Measurements from ENCODE around the gene EEF1G. TPM values are rescaled to one million over a fixed set of nuclear protein-coding genes. Genes with fewer than 3 reads are reported as not detected.

Gene EEF1G
- total RNA-seq, 1 experiment from 2014 or later: 1,815 TPM

- H3K4me2 ChIP-seq (ENCODE audit: low read length): peak overlapping the region; percentile 86
- H3F3A ChIP-seq (ENCODE audit: low read length, unreplicated experiment): peaks cover 12% of the 10 kb centered on the region
- no peak for TF ChIP-seq CTCF (conservative IDR thresholded peaks at IDR 0.05; ENCODE audit: low read depth, low read length)
- no peak for TF ChIP-seq EZH2 (IDR thresholded peaks at IDR 0.05; ENCODE audit: low read length, unreplicated experiment)
- TF ChIP-seq EZH2phosphoT487 (IDR thresholded peaks at IDR 0.05; ENCODE audit: borderline replicate concordance, low read length): no peak
- DNase-seq (peak; percentile 97), ATAC-seq (peak; percentile 53)
- CTCF ChIA-PET: interaction anchor here (0.9 to 2.1 kb wide), 7 partner anchors 21 to 146 kb away, joined by 3 to 23 read pairs (median 5); no protein-coding TSS in a partner anchor
- H3K79me2 ChIP-seq (ENCODE audit: low read length): peaks cover 98% of the 10 kb centered on the region
- peak overlapping the region; percentile 56 for H3K4me3 ChIP-seq (ENCODE audit: low read length)
- BruUV-seq (replicated peaks): no TSS peak
- no peak overlapping the region for H2AFZ ChIP-seq (ENCODE audit: low read length)
- peaks cover 61% of the 10 kb centered on the region for H4K20me1 ChIP-seq (ENCODE audit: low read length)
- peak overlapping the region; percentile 66 for H3K27ac ChIP-seq (ENCODE audit: low read length)
- POLR2A ChIA-PET (ENCODE audit: unreplicated experiment): interaction anchor here (0.5 to 1.0 kb wide), 4 partner anchors 14 to 144 kb away, joined by 3 to 6 read pairs (median 4); partner anchors contain the start of genes GANAB and TUT1
- intact Hi-C loops (cut with micrococcal nuclease): no loop called here
- no peaks in the 10 kb centered on the region for H3K9me3 ChIP-seq (ENCODE audit: low read length)
- H3K27me3 ChIP-seq (ENCODE audit: low read length): no peaks in the 10 kb centered on the region
- H3K36me3 ChIP-seq (ENCODE audit: low read depth, low read length): peaks cover 18% of the 10 kb centered on the region
- peaks cover 63% of the 10 kb centered on the region for H3K4me1 ChIP-seq (ENCODE audit: insufficient read depth, low read length)
- peak overlapping the region; percentile 33 for H3K9ac ChIP-seq (ENCODE audit: low read length)
- no peaks in the 10 kb centered on the region for H3K9me2 ChIP-seq (replicated peaks; ENCODE audit: low read length)
These were observed 34.3 kb downstream of the EEF1G start for GRCh38 chr11:62539238-62539925.

GRCh38 chr11:62538470-62539237 lies 35.0 kb downstream of the EEF1G start:
- intact Hi-C loops (cut with micrococcal nuclease): no loop called here
- ATAC-seq: no peak
- H3K4me3 ChIP-seq (ENCODE audit: low read length): peak overlapping the region; percentile 56
- no TSS peak for BruUV-seq (replicated peaks)
- H3K27ac ChIP-seq (ENCODE audit: low read length): peak overlapping the region; percentile 64
- H3K4me2 ChIP-seq (ENCODE audit: low read length): peak overlapping the region; percentile 86
- peak overlapping the region; percentile 33 for H3K9ac ChIP-seq (ENCODE audit: low read length)
- peaks cover 67% of the 10 kb centered on the region for H4K20me1 ChIP-seq (ENCODE audit: low read length)
- peaks cover 57% of the 10 kb centered on the region for H3K4me1 ChIP-seq (ENCODE audit: insufficient read depth, low read length)
- TF ChIP-seq EZH2 (IDR thresholded peaks at IDR 0.05; ENCODE audit: low read length, unreplicated experiment): no peak
- TF ChIP-seq CTCF (conservative IDR thresholded peaks at IDR 0.05; ENCODE audit: low read depth, low read length): no peak
- no peak for TF ChIP-seq EZH2phosphoT487 (IDR thresholded peaks at IDR 0.05; ENCODE audit: borderline replicate concordance, low read length)
- ChIA-PET POLR2A (ENCODE audit: unreplicated experiment) (interaction anchor here (0.9 to 1.0 kb wide), 2 partner anchors 53 to 143 kb away, joined by 3 to 5 read pairs; partner anchors contain the start of gene TUT1), CTCF (interaction anchor here (0.9 to 2.1 kb wide), 6 partner anchors 22 to 144 kb away, joined by 3 to 23 read pairs (median 6); no protein-coding TSS in a partner anchor)
- no peak for DNase-seq
- H3K9me3 ChIP-seq (ENCODE audit: low read length): no peaks in the 10 kb centered on the region
- H3K79me2 ChIP-seq (ENCODE audit: low read length): peaks cover 98% of the 10 kb centered on the region
- no peaks in the 10 kb centered on the region for H3K27me3 ChIP-seq (ENCODE audit: low read length)
- H3F3A ChIP-seq (ENCODE audit: low read length, unreplicated experiment): peaks cover 12% of the 10 kb centered on the region
- no peak overlapping the region for H2AFZ ChIP-seq (ENCODE audit: low read length)
- peaks cover 25% of the 10 kb centered on the region for H3K36me3 ChIP-seq (ENCODE audit: low read depth, low read length)
- no peaks in the 10 kb centered on the region for H3K9me2 ChIP-seq (replicated peaks; ENCODE audit: low read length)
